Large intestine (tissue), 3 donors: ENCODE measurements around the gene SLC39A3. TPM values are rescaled to one million over a fixed set of nuclear protein-coding genes. Genes with fewer than 3 reads are reported as not detected.

Experiments
- DNase-seq, 2 donors: peaks; one replicate each; pipeline versions ENCODE4 v3.0.0 to v3.0.0-alpha.2; 2013
- H3K27ac ChIP-seq: one replicate; pipeline ENCODE4 v1.5.1; 2013; ENCODE audit warnings: low read length
- H3K27me3 ChIP-seq: 2 replicates; pipeline ENCODE4 v1.6.1; 2013; ENCODE audit warnings: low read length; ENCODE audit not compliant: control insufficient read depth, insufficient read depth
- H3K36me3 ChIP-seq: 2 replicates; pipeline ENCODE4 v1.6.1; 2013; ENCODE audit warnings: low read length; ENCODE audit not compliant: control insufficient read depth, insufficient read depth
- H3K4me1 ChIP-seq: one replicate; pipeline ENCODE4 v1.6.1; 2013; ENCODE audit warnings: low read length; ENCODE audit not compliant: control insufficient read depth, insufficient read depth
- H3K4me3 ChIP-seq: one replicate; pipeline ENCODE4 v1.5.1; 2013; ENCODE audit warnings: low read length
- H3K9me3 ChIP-seq: one replicate; pipeline ENCODE4 v1.6.1; 2013; ENCODE audit warnings: mild to moderate bottlenecking, low read depth, low read length, moderate library complexity; ENCODE audit not compliant: control insufficient read depth
- WGBS: methylation state at CpG from one replicate; pipeline ENCODE4 v1.1.5; 2013; ENCODE audit warnings: low lambda C conversion rate; ENCODE audit not compliant: insufficient coverage; 5-methylcytosine and 5-hydroxymethylcytosine counted together
- polyA plus RNA-seq: library from polyadenylated mRNA; unstranded; fragments of 120-200 nt; gene quantifications from one replicate; pipeline ENCODE4 v1.2.1, GENCODE V29; 2013

The SLC39A3 gene
- polyA plus RNA-seq, 1 donor, result 18.2 TPM

GRCh38 chr19:2685204-2685704 is 54.6 kb downstream of the SLC39A3 start:
- Histone ChIP-seq H3K9me3 (peaks cover 4% of the 10 kb centered on the region), H3K27ac (no peak overlapping the region), H3K4me3 (no peak overlapping the region), H3K4me1 (no peaks in the 10 kb centered on the region), H3K27me3 (no peaks in the 10 kb centered on the region), H3K36me3 (no peaks in the 10 kb centered on the region)
- 100% methylated on average over 1 of the region's 6 CpGs for WGBS
- DNase-seq, result no peak

- Histone ChIP-seq H3K4me1 (no peaks in the 10 kb centered on the region), H3K9me3 (peaks cover 4% of the 10 kb centered on the region), H3K27me3 (no peaks in the 10 kb centered on the region), H3K27ac (no peak overlapping the region), H3K4me3 (no peak overlapping the region), H3K36me3 (no peaks in the 10 kb centered on the region)
- no peak for DNase-seq
- WGBS, result 65% methylated on average over 2 of the region's 20 CpGs
These were observed 56.3 kb downstream of the SLC39A3 start for GRCh38 chr19:2683430-2684003.

Other genes with a start within 250 kb of the SLC39A3 start
- 2.2 TPM for gene GNG7, start 37.3 kb downstream of the SLC39A3 start, polyA plus RNA-seq
- 2.6 TPM for gene DIRAS1, start 18.6 kb downstream of the SLC39A3 start, polyA plus RNA-seq
- gene SGTA, start 43.3 kb upstream of the SLC39A3 start, polyA plus RNA-seq, result 41.3 TPM
- gene THOP1, start 45.5 kb upstream of the SLC39A3 start, polyA plus RNA-seq, result 41.3 TPM
- gene ZNF554, start 79.9 kb upstream of the SLC39A3 start, polyA plus RNA-seq, result 5.5 TPM
- 4.9 TPM for gene ZNF555, start 101.5 kb upstream of the SLC39A3 start, polyA plus RNA-seq
- 0.13 TPM for gene ZNF556, start 127.3 kb upstream of the SLC39A3 start, polyA plus RNA-seq
- 11.3 TPM for gene ZNF57, start 160.9 kb upstream of the SLC39A3 start, polyA plus RNA-seq
- gene ZNF77, start 205.0 kb upstream of the SLC39A3 start, polyA plus RNA-seq, result 7.4 TPM
- 2.1 TPM for gene TLE6, start 237.5 kb upstream of the SLC39A3 start, polyA plus RNA-seq